ENCODE measurements around the gene RPL13A. TPM values are rescaled to one million over a fixed set of nuclear protein-coding genes. Genes with fewer than 3 reads are reported as not detected.

RPL13A gene
- total and polyA plus RNA-seq, 9 of the 15 experiments (the other 6 are each of a cell fraction or from before 2014, with no cell fraction given): 1,744 to 5,482 (median 2,949) TPM

GRCh38 chr19:49486710-49487276 lies 615 bp upstream of the RPL13A start (continued):
- TF ChIP-seq NCOA1 (IDR thresholded peaks at IDR 0.05; ENCODE audit: low read depth) (no peak), STAT5B (CRISPR knock-in tag; IDR thresholded peaks at IDR 0.05) (no peak), ZNF212 (CRISPR knock-in tag; IDR thresholded peaks at IDR 0.05) (no peak), ZFX (CRISPR knock-in tag; IDR thresholded peaks at IDR 0.05) (peak; percentile 77), ZNF165 (CRISPR knock-in tag; IDR thresholded peaks at IDR 0.05; ENCODE audit: borderline replicate concordance) (no peak), BHLHE40 (IDR thresholded peaks at IDR 0.05; ENCODE audit: low read length) (no peak), DMBX1 (CRISPR knock-in tag; IDR thresholded peaks at IDR 0.05; ENCODE audit: borderline replicate concordance) (no peak), ATF2 (CRISPR knock-in tag; IDR thresholded peaks at IDR 0.05) (no peak), CEBPB (tag; IDR thresholded peaks at IDR 0.05) (no peak), PHF20 (IDR thresholded peaks at IDR 0.05; ENCODE audit: partially characterized antibody) (peak; percentile 55), E2F5 (CRISPR knock-in tag; IDR thresholded peaks at IDR 0.05) (no peak), NCOA4 (IDR thresholded peaks at IDR 0.05; ENCODE audit: partially characterized antibody) (no peak), TCF7 (IDR thresholded peaks at IDR 0.05; ENCODE audit: borderline replicate concordance) (no peak), RBM25 (IDR thresholded peaks at IDR 0.05; ENCODE audit: low read depth, low read length, severe bottlenecking) (peak; percentile 53), EHMT2 (IDR thresholded peaks at IDR 0.05) (no peak), LARP7 (IDR thresholded peaks at IDR 0.05) (no peak), RCOR1 (IDR thresholded peaks at IDR 0.05; ENCODE audit: borderline replicate concordance in 1 of 2, low read depth in 2 of 2, low read length in 2 of 2) (no peak; a peak in 1 of 4 replicates)
- TF ChIP-seq, protein P1, sequence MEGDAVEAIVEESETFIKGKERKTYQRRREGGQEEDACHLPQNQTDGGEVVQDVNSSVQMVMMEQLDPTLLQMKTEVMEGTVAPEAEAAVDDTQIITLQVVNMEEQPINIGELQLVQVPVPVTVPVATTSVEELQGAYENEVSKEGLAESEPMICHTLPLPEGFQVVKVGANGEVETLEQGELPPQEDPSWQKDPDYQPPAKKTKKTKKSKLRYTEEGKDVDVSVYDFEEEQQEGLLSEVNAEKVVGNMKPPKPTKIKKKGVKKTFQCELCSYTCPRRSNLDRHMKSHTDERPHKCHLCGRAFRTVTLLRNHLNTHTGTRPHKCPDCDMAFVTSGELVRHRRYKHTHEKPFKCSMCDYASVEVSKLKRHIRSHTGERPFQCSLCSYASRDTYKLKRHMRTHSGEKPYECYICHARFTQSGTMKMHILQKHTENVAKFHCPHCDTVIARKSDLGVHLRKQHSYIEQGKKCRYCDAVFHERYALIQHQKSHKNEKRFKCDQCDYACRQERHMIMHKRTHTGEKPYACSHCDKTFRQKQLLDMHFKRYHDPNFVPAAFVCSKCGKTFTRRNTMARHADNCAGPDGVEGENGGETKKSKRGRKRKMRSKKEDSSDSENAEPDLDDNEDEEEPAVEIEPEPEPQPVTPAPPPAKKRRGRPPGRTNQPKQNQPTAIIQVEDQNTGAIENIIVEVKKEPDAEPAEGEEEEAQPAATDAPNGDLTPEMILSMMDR (IDR thresholded peaks at IDR 0.05 in 2 of 3, conservative IDR thresholded peaks at IDR 0.05 in 1 of 3; ENCODE audit: insufficient read depth in 2 of 3, low read depth in 1 of 3, low read length in 3 of 3): peak in 1 of 3 experiments; percentile 15; a peak in 1 of 6 replicates
